Measurements from ENCODE around the gene TNFRSF4.

GRCh38 chr1:1205769-1206375 lies 8.1 kb downstream of the TNFRSF4 start:
- TF ChIP-seq CTCF (IDR thresholded peaks at IDR 0.05) (no peak), POLR2A (IDR thresholded peaks at IDR 0.05) (no peak)

All from upper lobe of left lung (tissue), 4 donors.